A673 (cell line): Measurements from ENCODE around the gene LMBRD1.

ENCODE experiments used
- CTCF ChIP-seq: fragments of 300-800, 200-600 bp; sonication (generic); conservative IDR thresholded peaks from 2 replicates; pipeline ENCODE4 v1.5.1; 2017; ENCODE audit warnings: low read depth, mild to moderate bottlenecking, antibody characterized with exemption, low read length, moderate library complexity, mixed read lengths
- EZH2 ChIP-seq: fragments of 200-600 bp; sonication (generic); IDR thresholded peaks from 2 replicates; pipeline ENCODE4 v1.6.1; 2017; ENCODE audit warnings: borderline replicate concordance, low read depth, mild to moderate bottlenecking, mixed read lengths, antibody characterized with exemption, low read length; ENCODE audit not compliant: poor library complexity, severe bottlenecking

GRCh38 chr6:69693762-69694161 lies 103.0 kb downstream of the LMBRD1 start:
- TF ChIP-seq CTCF (no peak), EZH2 (no peak)
